Spleen (tissue), 11 donors: ENCODE data around the gene AGXT2. TPM values are rescaled to one million over a fixed set of nuclear protein-coding genes. Genes with fewer than 3 reads are reported as not detected.
A peak's percentile ranks its signal among the peaks of the same experiment; 100 is the strongest.

Source experiments
- DNase-seq: peaks from one replicate; pipeline ENCODE4 v3.0.0-alpha.2; 2020
- H3K27ac ChIP-seq, 8 donors: fragments of 200-600 bp; sonication (generic) in 7 of 8; 1 replicate in 4 of 8; 2 replicates in 4 of 8; pipeline versions ENCODE4 v1.5.0 to v1.8.0; 2016 to 2021; ENCODE audit warnings: inconsistent platforms in 4 of 8, mild to moderate bottlenecking in 4 of 8, moderate library complexity in 1 of 8
- H3K27me3 ChIP-seq, 7 donors: fragments of 200-600 bp; sonication (generic) in 6 of 7; replicated peaks in 1 of 7; 1 replicate in 4 of 7; 2 replicates in 3 of 7; pipeline versions ENCODE4 v1.5.0 to v1.8.0; 2016 to 2021; ENCODE audit warnings: inconsistent platforms in 3 of 7, mild to moderate bottlenecking in 1 of 7
- H3K36me3 ChIP-seq, 6 donors: fragments of 200-600 bp; sonication (generic) in 5 of 6; 1 replicate in 4 of 6; 2 replicates in 2 of 6; pipeline versions ENCODE4 v1.5.0 to v1.8.0; 2016 to 2021; ENCODE audit warnings: inconsistent platforms in 2 of 6
- H3K4me1 ChIP-seq, 6 donors: fragments of 200-600 bp; sonication (generic) in 5 of 6; 1 replicate in 3 of 6; 2 replicates in 3 of 6; pipeline versions ENCODE4 v1.5.0 to v1.8.0; 2016 to 2021; ENCODE audit warnings: inconsistent platforms in 3 of 6
- H3K4me3 ChIP-seq, 8 donors: fragments of 200-600 bp; sonication (generic) in 7 of 8; 1 replicate in 4 of 8; 2 replicates in 4 of 8; pipeline versions ENCODE4 v1.5.0 to v1.8.0; 2016 to 2021; ENCODE audit warnings: inconsistent platforms in 4 of 8, mild to moderate bottlenecking in 4 of 8, moderate library complexity in 2 of 8
- H3K9me3 ChIP-seq, 8 donors: fragments of 200-600 bp; sonication (generic) in 7 of 8; 1 replicate in 4 of 8; 2 replicates in 4 of 8; pipeline versions ENCODE4 v1.5.0 to v1.8.0; 2016 to 2021; ENCODE audit warnings: inconsistent platforms in 4 of 8
- POLR2A ChIP-seq, 3 donors: fragments of 450-650 bp; IDR thresholded peaks; one replicate each; pipeline ENCODE4 v1.5.1; 2017; ENCODE audit warnings: antibody characterized with exemption in 3 of 3, mild to moderate bottlenecking in 1 of 3
- POLR2AphosphoS5 ChIP-seq, 3 donors: sonication (generic); formaldehyde crosslinking; IDR thresholded peaks; one replicate each; pipeline ENCODE4 v1.5.1; 2017; ENCODE audit warnings: antibody characterized with exemption in 3 of 3
- WGBS, 5 donors: extraction: QIAGEN DNeasy Blood & Tissue Kit in 3 of 5; methylation state at CpG; one replicate each; pipeline versions ENCODE4 v1.1.5 to v1.1.7; 2013 to 2018; 5-methylcytosine and 5-hydroxymethylcytosine counted together
- intact Hi-C: fragments of 100-400 bp; cut with DNase I; formaldehyde crosslinking; loops from one replicate; pipeline ENCODE4 v1.15.0; 2023; ENCODE audit warnings: low total_unique reads
- polyA plus RNA-seq, 3 donors: library from polyadenylated mRNA; stranded (reverse); fragments of 200-250 nt; gene quantifications; one replicate each; pipeline ENCODE4 v1.2.1, GENCODE V29; 2013
- total RNA-seq, 7 donors: library from RNA; depleted of rRNA in 3 of 7; stranded (reverse); fragments of >200 nt in 3 of 7; fragmentation: NEBNext Ultra II Directional in 4 of 7; extraction: Animal tissue kit (Norgen Biotek cat#: 25700) in 4 of 7; gene quantifications; one replicate each; pipeline versions ENCODE4 v1.1.0 to v1.2.1, GENCODE V29; 2016 to 2021
- TF ChIP-seq, protein P1 (sequence below), 11 experiments: fragments of 200-600 bp in 7 of 11; fragments of 450-650 bp in 4 of 11; sonication (generic) in 4 of 11; IDR thresholded peaks in 8 of 11; conservative IDR thresholded peaks in 3 of 11; 1 replicate in 7 of 11; 2 replicates in 4 of 11; pipeline versions ENCODE4 v1.4.0 to v1.8.0; 2016 to 2021; ENCODE audit warnings: antibody characterized with exemption in 11 of 11, inconsistent platforms in 4 of 11, mild to moderate bottlenecking in 1 of 11
- donor health status: healthy with polysubstance abuse.
- donor health status: DM: no; HTN: no; CAD: no; lungs with moderate emphysema.
- donor health status: DM: no; HTN: no; CAD: no.
- donor health status: Bipolar disorder and iron deficiency.
- donor health status: healthy.
- donor health status: DM: no; HTN: no; CAD: no.
- donor health status: DM: yes; HTN: yes; CAD: no.

Gene AGXT2
- total and polyA plus RNA-seq, 10 donors, result not detected

DNA sequence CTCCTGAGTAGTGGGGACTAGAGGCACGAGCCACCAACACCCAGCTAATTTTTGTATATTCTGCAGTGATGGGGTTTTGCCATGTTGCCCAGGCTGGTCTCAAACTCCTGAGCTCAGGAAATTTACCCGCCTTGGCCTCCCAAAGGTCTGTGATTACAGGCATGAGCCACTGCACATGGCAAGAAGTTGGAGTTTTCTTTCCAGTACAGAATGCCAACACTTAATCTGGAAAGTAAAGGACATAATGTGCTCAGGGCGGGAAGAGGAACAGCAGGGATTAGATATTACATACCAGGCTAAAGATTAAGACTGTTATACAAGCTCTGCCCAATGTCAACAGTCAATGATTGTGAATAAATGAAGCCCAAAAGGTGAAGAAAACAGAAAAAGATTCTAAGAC is 47.2 kb upstream of the AGXT2 start:
- H3K27me3 ChIP-seq, result peaks cover 0 to 9% (median 0%) of the 10 kb centered on the region in 7 donors
- WGBS, 5 donors, result 80 to 85% (median 84%) methylated on average over 3 of the region's 3 CpGs
- H3K27ac ChIP-seq, result no peak overlapping the region
- H3K4me3 ChIP-seq, result no peak overlapping the region
- H3K36me3 ChIP-seq, result no peaks in the 10 kb centered on the region
- TF ChIP-seq, protein P1, sequence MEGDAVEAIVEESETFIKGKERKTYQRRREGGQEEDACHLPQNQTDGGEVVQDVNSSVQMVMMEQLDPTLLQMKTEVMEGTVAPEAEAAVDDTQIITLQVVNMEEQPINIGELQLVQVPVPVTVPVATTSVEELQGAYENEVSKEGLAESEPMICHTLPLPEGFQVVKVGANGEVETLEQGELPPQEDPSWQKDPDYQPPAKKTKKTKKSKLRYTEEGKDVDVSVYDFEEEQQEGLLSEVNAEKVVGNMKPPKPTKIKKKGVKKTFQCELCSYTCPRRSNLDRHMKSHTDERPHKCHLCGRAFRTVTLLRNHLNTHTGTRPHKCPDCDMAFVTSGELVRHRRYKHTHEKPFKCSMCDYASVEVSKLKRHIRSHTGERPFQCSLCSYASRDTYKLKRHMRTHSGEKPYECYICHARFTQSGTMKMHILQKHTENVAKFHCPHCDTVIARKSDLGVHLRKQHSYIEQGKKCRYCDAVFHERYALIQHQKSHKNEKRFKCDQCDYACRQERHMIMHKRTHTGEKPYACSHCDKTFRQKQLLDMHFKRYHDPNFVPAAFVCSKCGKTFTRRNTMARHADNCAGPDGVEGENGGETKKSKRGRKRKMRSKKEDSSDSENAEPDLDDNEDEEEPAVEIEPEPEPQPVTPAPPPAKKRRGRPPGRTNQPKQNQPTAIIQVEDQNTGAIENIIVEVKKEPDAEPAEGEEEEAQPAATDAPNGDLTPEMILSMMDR (IDR thresholded peaks at IDR 0.05 in 8 of 11, conservative IDR thresholded peaks at IDR 0.05 in 3 of 11), result no peak
- TF ChIP-seq POLR2AphosphoS5 (IDR thresholded peaks at IDR 0.05), result no peak
- no peak for TF ChIP-seq POLR2A (IDR thresholded peaks at IDR 0.05)
- peaks cover 0 to 3% (median 0%) of the 10 kb centered on the region in 6 donors for H3K4me1 ChIP-seq
- DNase-seq, result no peak
- H3K9me3 ChIP-seq, result no peaks in the 10 kb centered on the region
- intact Hi-C loops, result loop anchor here (5.0 to 10.0 kb wide), 2 partner anchors 90 to 832 kb away; no protein-coding TSS in a partner anchor

DNA sequence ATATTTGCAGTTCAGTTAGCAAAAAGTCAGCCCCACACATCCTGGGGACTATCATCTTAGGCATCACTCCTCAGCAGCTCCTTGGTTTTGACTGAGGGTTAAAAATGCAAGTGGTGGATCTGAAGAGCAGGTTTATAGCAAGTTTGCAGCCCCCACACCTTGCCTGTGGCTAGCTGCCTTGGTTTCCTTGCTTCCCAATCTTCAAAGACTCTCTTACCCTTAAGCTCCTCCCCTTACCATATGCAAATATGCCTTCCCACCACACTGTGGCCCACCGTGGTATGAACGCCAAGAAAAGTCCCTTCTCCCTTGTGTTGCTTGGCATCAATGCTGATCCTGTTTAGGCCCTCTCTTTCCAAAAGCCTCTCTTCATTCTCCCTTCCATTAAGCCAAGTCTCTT is 45.0 kb upstream of the AGXT2 start:
- TF ChIP-seq, protein P1 (IDR thresholded peaks at IDR 0.05 in 8 of 11, conservative IDR thresholded peaks at IDR 0.05 in 3 of 11), result no peak
- TF ChIP-seq POLR2A (IDR thresholded peaks at IDR 0.05), result no peak
- TF ChIP-seq POLR2AphosphoS5 (IDR thresholded peaks at IDR 0.05), result no peak
- WGBS, 5 donors, result 45 to 76% (median 65%) methylated on average over 2 of the region's 2 CpGs
- Histone ChIP-seq H3K27me3 (peaks cover 0 to 4% (median 0%) of the 10 kb centered on the region in 7 donors), H3K36me3 (no peaks in the 10 kb centered on the region), H3K9me3 (no peaks in the 10 kb centered on the region), H3K27ac (no peak overlapping the region), H3K4me1 (peaks cover 0 to 3% (median 0%) of the 10 kb centered on the region in 6 donors), H3K4me3 (no peak overlapping the region)
- intact Hi-C loops, result loop anchor here (5.0 to 10.0 kb wide), 2 partner anchors 92 to 835 kb away; no protein-coding TSS in a partner anchor
- no peak for DNase-seq

DNA sequence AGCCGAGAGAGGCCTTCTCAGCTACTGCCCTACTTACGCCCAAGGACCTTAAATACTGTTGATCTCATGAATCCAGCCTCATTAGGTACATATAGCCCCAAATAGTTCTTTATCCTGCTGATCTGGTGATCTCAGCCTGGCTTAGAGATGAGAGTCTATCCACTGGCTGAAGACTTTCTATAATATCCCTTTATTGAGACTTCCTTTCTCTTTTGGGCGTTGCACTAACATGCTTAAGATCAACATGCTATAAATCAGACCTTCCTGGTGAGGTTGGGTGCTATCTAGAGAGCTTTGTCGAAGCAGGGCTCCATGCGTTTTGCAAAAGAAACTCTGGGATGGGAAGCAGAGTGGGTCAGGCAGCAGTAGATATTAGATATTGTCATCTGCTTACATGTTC is 44.0 kb upstream of the AGXT2 start:
- DNase-seq, result no peak
- no peaks in the 10 kb centered on the region for H3K27me3 ChIP-seq
- no peak overlapping the region for H3K4me3 ChIP-seq
- peaks cover 0 to 3% (median 0%) of the 10 kb centered on the region in 6 donors for H3K4me1 ChIP-seq
- intact Hi-C loops, result loop anchor here (5.0 to 10.0 kb wide), 2 partner anchors 93 to 836 kb away; no protein-coding TSS in a partner anchor
- H3K27ac ChIP-seq, result no peak overlapping the region
- 56 to 72% (median 68%) methylated on average over 5 of the region's 5 CpGs for WGBS, 5 donors
- H3K9me3 ChIP-seq, result no peaks in the 10 kb centered on the region
- no peak for TF ChIP-seq POLR2AphosphoS5 (IDR thresholded peaks at IDR 0.05)
- TF ChIP-seq, protein P1 (IDR thresholded peaks at IDR 0.05 in 8 of 11, conservative IDR thresholded peaks at IDR 0.05 in 3 of 11), result no peak
- H3K36me3 ChIP-seq, result no peaks in the 10 kb centered on the region

DNA sequence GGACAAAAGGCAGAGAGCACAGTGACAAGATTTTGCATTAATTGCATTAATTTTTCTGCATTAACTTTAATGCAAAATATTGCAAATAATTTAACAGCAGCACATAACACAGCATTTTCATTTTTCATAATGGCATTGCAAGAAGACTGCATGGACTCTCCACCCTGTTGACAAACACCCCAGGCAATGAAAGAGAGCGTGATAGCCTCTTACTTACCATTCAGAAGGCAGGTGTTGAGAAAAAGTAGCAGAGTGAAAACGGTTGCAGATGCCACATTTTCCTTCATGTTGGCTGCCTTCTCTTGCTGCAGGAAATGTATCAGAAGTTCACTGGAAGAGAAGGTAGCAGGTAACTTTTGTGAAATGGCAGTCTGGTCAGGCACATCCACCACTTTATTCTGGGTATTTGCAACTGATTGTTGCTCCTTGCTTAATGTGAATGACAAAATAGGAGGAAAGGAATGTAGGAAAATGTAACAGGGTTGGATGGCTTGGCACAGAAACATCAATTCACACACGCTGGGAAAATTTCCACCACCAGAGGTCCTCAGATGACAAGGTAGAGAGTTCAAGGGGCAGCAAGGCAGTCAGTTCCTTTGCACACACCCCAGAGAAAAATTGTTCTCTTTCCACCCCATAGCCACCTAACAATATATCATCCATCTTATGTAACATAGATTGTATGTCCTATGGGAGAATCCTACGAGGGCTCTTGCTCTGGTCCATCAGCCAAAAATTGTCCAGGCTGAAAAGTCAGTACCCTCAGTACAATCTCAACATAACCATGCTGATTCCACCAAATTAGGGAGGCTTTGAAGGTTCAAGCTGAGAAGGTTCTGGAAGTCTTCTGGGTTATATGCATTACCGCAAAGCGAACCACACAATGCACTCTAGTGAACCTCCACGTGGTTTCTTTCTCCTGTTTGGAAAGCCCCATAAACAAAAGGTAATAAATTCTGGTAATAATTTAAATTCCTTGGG is 41.9 kb upstream of the AGXT2 start:
- no peak for DNase-seq
- Histone ChIP-seq H3K4me3 (no peak overlapping the region), H3K36me3 (no peaks in the 10 kb centered on the region), H3K27ac (no peak overlapping the region), H3K27me3 (no peaks in the 10 kb centered on the region), H3K4me1 (peaks cover 0 to 3% (median 0%) of the 10 kb centered on the region in 6 donors), H3K9me3 (no peaks in the 10 kb centered on the region)
- intact Hi-C loops, result loop anchor here (5.0 to 10.0 kb wide), 2 partner anchors 95 to 838 kb away; no protein-coding TSS in a partner anchor
- WGBS, 5 donors, result 61 to 73% (median 66%) methylated on average over 7 of the region's 7 CpGs
- TF ChIP-seq POLR2AphosphoS5 (IDR thresholded peaks at IDR 0.05) (no peak), POLR2A (IDR thresholded peaks at IDR 0.05) (no peak)
- TF ChIP-seq, protein P1 (IDR thresholded peaks at IDR 0.05 in 8 of 11, conservative IDR thresholded peaks at IDR 0.05 in 3 of 11), result peak in 10 of 11 experiments; percentile 32 to 69 (median 63)
